GM12878 (cell line): ENCODE results near the gene IDI2. TPM values are rescaled to one million over a fixed set of nuclear protein-coding genes. Genes with fewer than 3 reads are reported as not detected.

ENCODE experiments used
- ATAC-seq: fragments of 200-7000 bp; cut with Tn5 transposase; 3 replicates; pipeline ENCODE4 v1.9.1; 2020; ENCODE audit warnings: mild to moderate bottlenecking, moderate library complexity
- BruUV-seq: library from RNA; stranded (reverse); fragments of 400-500 nt; replicated peaks from 2 replicates; lab custom pipeline; 2021; lab: Mats Ljungman, UMichigan
- CTCF ChIA-PET: fragments of 300-600 bp; sonication (Branson Sonifier 250); formaldehyde crosslinking; extraction: SDS; loops from one replicate; lab custom pipeline; 2021; ENCODE audit warnings: inconsistent platforms; lab: Yijun Ruan, JAX
- POLR2A ChIA-PET: fragments of 350-600 bp; formaldehyde crosslinking; extraction: SDS; loops from one replicate; lab custom pipeline; 2021; ENCODE audit warnings: inconsistent platforms; lab: Charles Lee
- RAD21 ChIA-PET: fragments of 300-600 bp; sonication (Branson Sonifier 250); formaldehyde crosslinking; loops from one replicate; lab custom pipeline; 2023; ENCODE audit warnings: antibody characterized with exemption; ENCODE audit not compliant: unreplicated experiment; lab: Charles Lee
- SMC1A ChIA-PET: fragments of 300-600 bp; sonication (Branson Sonifier 250); formaldehyde crosslinking; loops from one replicate; lab custom pipeline; 2023; ENCODE audit not compliant: unreplicated experiment, uncharacterized antibody; lab: Charles Lee
- DNase-seq: peaks from one replicate; pipeline ENCODE4 v3.0.0-alpha.2; 2011; ENCODE audit warnings: low read depth, low spot score
- FAIRE-seq: peaks from 3 replicates; lab custom pipeline; 2011; peaks lifted over from hg19 to GRCh38; lab: Jason Lieb, UNC
- H2AFZ ChIP-seq: 2 replicates; pipeline ENCODE4 v1.6.0; 2011; ENCODE audit warnings: low read depth, low read length, control low read depth; ENCODE audit not compliant: control insufficient read depth
- H3K27ac ChIP-seq: 2 replicates; pipeline ENCODE4 v1.5.1; 2011; ENCODE audit warnings: control low read depth; ENCODE audit not compliant: control insufficient read depth, insufficient read depth
- H3K27me3 ChIP-seq, 2 experiments: replicated peaks in 1 of 2; 2 replicates each; pipeline versions ENCODE4 v1.6.0 to v1.6.1; 2011; ENCODE audit warnings: low read length in 1 of 2; ENCODE audit not compliant: control insufficient read depth in 2 of 2, insufficient read depth in 2 of 2
- H3K36me3 ChIP-seq, 2 experiments: 2 replicates each; pipeline ENCODE4 v1.5.1; 2011; ENCODE audit warnings: low read length in 1 of 2; ENCODE audit not compliant: control insufficient read depth in 2 of 2, insufficient read depth in 2 of 2
- H3K4me1 ChIP-seq: 2 replicates; pipeline ENCODE4 v1.6.1; 2011; ENCODE audit warnings: mild to moderate bottlenecking, low read length, moderate library complexity, mixed read lengths; ENCODE audit not compliant: control insufficient read depth, insufficient read depth
- H3K4me2 ChIP-seq: 2 replicates; pipeline ENCODE4 v1.6.0; 2011; ENCODE audit warnings: control low read depth; ENCODE audit not compliant: control insufficient read depth, insufficient read depth
- H3K4me3 ChIP-seq: fragments of 200-600 bp; sonication (generic); 2 replicates; pipeline ENCODE4 v1.5.1; 2016
- H3K79me2 ChIP-seq: 2 replicates; pipeline ENCODE4 v1.6.0; 2011; ENCODE audit warnings: low read length; ENCODE audit not compliant: control insufficient read depth, insufficient read depth
- H3K9ac ChIP-seq: 2 replicates; pipeline ENCODE4 v1.8.0; 2011; ENCODE audit warnings: low read length, control low read depth, mixed read lengths; ENCODE audit not compliant: control insufficient read depth, insufficient read depth
- H3K9me3 ChIP-seq: replicated peaks from 3 replicates; pipeline ENCODE4 v1.5.1; 2011; ENCODE audit warnings: mild to moderate bottlenecking, low read length; ENCODE audit not compliant: control insufficient read depth, insufficient read depth
- H4K20me1 ChIP-seq: 2 replicates; pipeline ENCODE4 v1.6.0; 2011; ENCODE audit not compliant: control insufficient read depth, insufficient read depth
- ATF2 ChIP-seq: IDR thresholded peaks from 2 replicates; pipeline ENCODE4 v1.6.1; 2012; ENCODE audit warnings: low read length, inconsistent platforms
- CREB1 ChIP-seq: IDR thresholded peaks from 2 replicates; pipeline ENCODE4 v1.6.1; 2012; ENCODE audit warnings: low read depth, mild to moderate bottlenecking, inconsistent platforms
- CUX1 ChIP-seq: IDR thresholded peaks from 2 replicates; pipeline ENCODE4 v1.6.1; 2012; ENCODE audit warnings: improper control_type of control experiment, low read depth, low read length; ENCODE audit not compliant: insufficient replicate concordance
- EED ChIP-seq: sonication (generic); IDR thresholded peaks from 2 replicates; pipeline ENCODE4 v1.6.1; 2016; ENCODE audit warnings: antibody characterized with exemption, low read depth
- GABPA ChIP-seq: IDR thresholded peaks from 2 replicates; pipeline ENCODE4 v1.6.1; 2014; ENCODE audit warnings: antibody characterized with exemption, low read depth, mild to moderate bottlenecking, inconsistent platforms
- HSF1 ChIP-seq: fragments of 150-350 bp; IDR thresholded peaks from 2 replicates; pipeline ENCODE4 v1.6.1; 2014; ENCODE audit warnings: mild to moderate bottlenecking, low read depth, low read length
- IRF5 ChIP-seq: fragments of 450-650 bp; IDR thresholded peaks from 2 replicates; pipeline ENCODE4 v1.6.1; 2017; ENCODE audit warnings: borderline replicate concordance
- KDM1A ChIP-seq: fragments of 200-600 bp; sonication (generic); IDR thresholded peaks from 2 replicates; pipeline ENCODE4 v1.6.1; 2016; ENCODE audit warnings: borderline replicate concordance
- KLF5 ChIP-seq: fragments of 450-650 bp; IDR thresholded peaks from 2 replicates; pipeline ENCODE4 v1.6.1; 2014; ENCODE audit warnings: mild to moderate bottlenecking; ENCODE audit not compliant: partially characterized antibody
- MAX ChIP-seq: IDR thresholded peaks from 2 replicates; pipeline ENCODE4 v1.6.1; 2012; ENCODE audit warnings: low read depth, low read length, improper control_type of control experiment
- PML ChIP-seq: IDR thresholded peaks from 2 replicates; pipeline ENCODE4 v1.6.1; 2012; ENCODE audit warnings: low read length, inconsistent platforms
- POLR2AphosphoS5 ChIP-seq: IDR thresholded peaks from 2 replicates; pipeline ENCODE4 v1.6.1; 2011; ENCODE audit warnings: mild to moderate bottlenecking, low read length, inconsistent platforms
- RAD21 ChIP-seq: IDR thresholded peaks from 2 replicates; pipeline ENCODE4 v1.6.1; 2011; ENCODE audit warnings: mild to moderate bottlenecking, low read depth, low read length, moderate library complexity; ENCODE audit not compliant: insufficient read depth
- SP1 ChIP-seq: IDR thresholded peaks from one replicate; pipeline ENCODE4 v1.6.1; 2011; ENCODE audit warnings: low read depth, low read length
- WGBS: methylation state at CpG from one replicate; pipeline ENCODE4 v1.1.6; 2016; ENCODE audit warnings: low lambda C conversion rate; ENCODE audit not compliant: insufficient replicate concordance, insufficient coverage; ENCODE audit errors: missing lambda C conversion rate; 5-methylcytosine and 5-hydroxymethylcytosine counted together
- in situ Hi-C: fragments of 300-500 bp; cut with MboI; formaldehyde crosslinking; loops from 9 replicates; pipeline ENCODE4 v1.14.3; 2018; ENCODE audit warnings: mixed read lengths
- intact Hi-C: fragments of 100-400 bp; cut with micrococcal nuclease; formaldehyde crosslinking; loops from one replicate; pipeline ENCODE4 v1.14.2; 2022; ENCODE audit not compliant: unreplicated experiment
- polyA plus RNA-seq, 11 experiments: library from polyadenylated mRNA; depleted of rRNA in 4 of 11; unstranded in 6 of 11; stranded (reverse) in 5 of 11; fragments of >200 nt; fragmentation: Nextera tagmentation in 4 of 11; fragmentation: Illumina TruSeq in 1 of 11; extraction: Ambion mirVana in 4 of 11; extraction: Trizol in 1 of 11; gene quantifications; 1 replicate in 1 of 11; 2 replicates in 10 of 11; pipeline versions ENCODE4 v1.2.1 to v1.2.3, GENCODE V29; 2011 to 2016; ENCODE audit warnings: inconsistent platforms in 2 of 11, missing spikeins in 2 of 11, low read depth in 1 of 11
- total RNA-seq, 4 experiments: library from RNA; depleted of rRNA in 3 of 4; stranded (reverse); fragments of >200 nt in 3 of 4; fragmentation: Illumina TruSeq in 1 of 4; extraction: Trizol in 1 of 4; gene quantifications; 2 replicates each; pipeline versions ENCODE4 v1.2.1 to v1.2.3, GENCODE V29; 2013 to 2021

IDI2 gene
- total and polyA plus RNA-seq, 10 of the 15 experiments (the other 5 are each of a cell fraction or from before 2014, with no cell fraction given): 0.06 TPM; not detected in 9

GRCh38 chr10:1003884-1004670 lies 21.6 kb downstream of the IDI2 start:
- Histone ChIP-seq H3K4me3 (no peak overlapping the region), H3K79me2 (peaks cover 13% of the 10 kb centered on the region)
- no peak for TF ChIP-seq IRF5
- no peak for TF ChIP-seq KDM1A
- no peak for TF ChIP-seq RAD21
- TF ChIP-seq MAX: no peak
- no peak for TF ChIP-seq GABPA
- TF ChIP-seq EED: no peak
- no peak for TF ChIP-seq KLF5
- TF ChIP-seq ATF2: no peak
- TF ChIP-seq HSF1: no peak
- no peak for TF ChIP-seq CREB1
- TF ChIP-seq PML: no peak
- no peak for TF ChIP-seq SP1
- no peak for TF ChIP-seq CUX1
- no peak for TF ChIP-seq POLR2AphosphoS5
- TF ChIP-seq, all 136 proteins: peak for 0
- H4K20me1 ChIP-seq: no peaks in the 10 kb centered on the region; the same call in 1 of the 2 replicates
- H2AFZ ChIP-seq: no peak overlapping the region
- H3K4me2 ChIP-seq: no peak overlapping the region
- H3K4me1 ChIP-seq: no peaks in the 10 kb centered on the region
- ChIA-PET POLR2A (no interaction called here), CTCF (interaction anchor here (0.6 to 1.1 kb wide), 2 partner anchors 13 to 25 kb away, joined by 3 read pairs; no protein-coding TSS in a partner anchor), SMC1A (interaction anchor here (1.0 kb wide), 1 partner anchor 74 kb away, joined by 3 read pairs; no protein-coding TSS in a partner anchor), RAD21 (no interaction called here)
- peaks cover 10% of the 10 kb centered on the region for H3K9me3 ChIP-seq
- 99% methylated on average over 9 of the region's 9 CpGs for WGBS
- H3K27me3 ChIP-seq: no peaks in the 10 kb centered on the region
- DNase-seq (no peak), FAIRE-seq (no peak), ATAC-seq (no peak)
- H3K36me3 ChIP-seq: peaks cover 35 to 62% of the 10 kb centered on the region in 2 experiments
- in situ Hi-C loops: no loop called here
- no TSS peak for BruUV-seq
- H3K9ac ChIP-seq: no peak overlapping the region
- intact Hi-C loops: no loop called here
- no peak overlapping the region for H3K27ac ChIP-seq
